IMR-90 (cell line): Measurements from ENCODE around the gene TADA1.

Experiments used
- BHLHE40 ChIP-seq: fragments of 150-350 bp; IDR thresholded peaks from 2 replicates; pipeline ENCODE4 v1.6.1; 2016; ENCODE audit warnings: mild to moderate bottlenecking, low read depth, low read length
- CEBPB ChIP-seq: IDR thresholded peaks from 2 replicates; pipeline ENCODE4 v1.6.1; 2012; ENCODE audit warnings: low read depth, low read length, improper control_type of control experiment
- CHD1 ChIP-seq: IDR thresholded peaks from 2 replicates; pipeline ENCODE4 v1.6.1; 2012; ENCODE audit warnings: low read depth, low read length, improper control_type of control experiment
- CTCF ChIP-seq: conservative IDR thresholded peaks from 2 replicates; pipeline ENCODE4 v1.5.1; 2012; ENCODE audit warnings: mild to moderate bottlenecking, low read depth, low read length, improper control_type of control experiment
- FOS ChIP-seq: fragments of 150-350 bp; IDR thresholded peaks from 2 replicates; pipeline ENCODE4 v1.6.1; 2016; ENCODE audit warnings: low read depth, low read length
- MAFK ChIP-seq: IDR thresholded peaks from 2 replicates; pipeline ENCODE4 v1.6.1; 2012; ENCODE audit warnings: low read depth, low read length, improper control_type of control experiment
- MXI1 ChIP-seq: IDR thresholded peaks from 2 replicates; pipeline ENCODE4 v1.6.1; 2012; ENCODE audit warnings: low read depth, mild to moderate bottlenecking, low read length, moderate library complexity, borderline replicate concordance
- NFE2L2 ChIP-seq: fragments of 150-350 bp; IDR thresholded peaks from 2 replicates; pipeline ENCODE4 v1.6.1; 2016; ENCODE audit warnings: low read depth, mild to moderate bottlenecking, low read length
- POLR2A ChIP-seq: IDR thresholded peaks from 2 replicates; pipeline ENCODE4 v1.6.1; 2012; ENCODE audit warnings: mild to moderate bottlenecking, low read depth, low read length
- RCOR1 ChIP-seq: IDR thresholded peaks from 2 replicates; pipeline ENCODE4 v1.6.1; 2012; ENCODE audit warnings: mild to moderate bottlenecking, low read length, improper control_type of control experiment; ENCODE audit not compliant: insufficient replicate concordance
- RFX5 ChIP-seq: IDR thresholded peaks from 2 replicates; pipeline ENCODE4 v1.8.0; 2012; ENCODE audit warnings: low read depth, mild to moderate bottlenecking, low read length, moderate library complexity
- SMC3 ChIP-seq: fragments of 150-350 bp; IDR thresholded peaks from 2 replicates; pipeline ENCODE4 v1.6.1; 2016; ENCODE audit warnings: low read depth, mild to moderate bottlenecking, antibody characterized with exemption, low read length, moderate library complexity
- USF2 ChIP-seq: fragments of 150-350 bp; IDR thresholded peaks from 2 replicates; pipeline ENCODE4 v1.6.1; 2017; ENCODE audit warnings: mild to moderate bottlenecking, antibody characterized with exemption, low read length, low read depth

GRCh38 chr1:166844791-166845190 lies 31.3 kb downstream of the TADA1 start:
- TF ChIP-seq CTCF (no peak), CHD1 (no peak), SMC3 (no peak), RFX5 (no peak), NFE2L2 (no peak), USF2 (no peak), MAFK (no peak), MXI1 (no peak), POLR2A (no peak), BHLHE40 (no peak), RCOR1 (no peak), FOS (no peak), CEBPB (no peak)
